GM19023 (cell line): ENCODE results near the gene RNU1-4.
"Not testable (repeated sequence)": the region's sequence is repeated elsewhere in the genome, so short reads cannot be mapped to it uniquely, and the experiment has no call there.

Experiments used
- ATAC-seq: cut with Tn5 transposase; IDR thresholded peaks from one replicate; pipeline ENCODE4 v1.9.1; 2021; ENCODE audit warnings: mild to moderate bottlenecking, moderate library complexity; ENCODE audit not compliant: unreplicated experiment

Gene RNU1-4

GRCh38 chr1:16740047-16740964 lies at the start of gene RNU1-4:
RNU1-4 (plus strand) TSS chr1:16740516.
- ATAC-seq: peak; percentile 91

GRCh38 chr1:16690971-16691682 lies 49.2 kb upstream of the RNU1-4 start:
- not testable (repeated sequence) for ATAC-seq

GRCh38 chr1:16692283-16692682 lies 48.0 kb upstream of the RNU1-4 start:
- ATAC-seq: not testable (repeated sequence)

- not testable (repeated sequence) for ATAC-seq
Measured at GRCh38 chr1:16692717-16693448, 47.4 kb upstream of the RNU1-4 start.

- ATAC-seq: not testable (repeated sequence)
Measured at GRCh38 chr1:16693449-16694307, 46.6 kb upstream of the RNU1-4 start.

- not testable (repeated sequence) for ATAC-seq
Measured at GRCh38 chr1:16694308-16694702, 46.0 kb upstream of the RNU1-4 start.

- not testable (repeated sequence) for ATAC-seq
Measured at GRCh38 chr1:16696507-16697150, 43.7 kb upstream of the RNU1-4 start.

GRCh38 chr1:16697152-16697551 lies 43.2 kb upstream of the RNU1-4 start:
- ATAC-seq: not testable (repeated sequence)

- ATAC-seq: not testable (repeated sequence)
Measured at GRCh38 chr1:16699440-16699839, 40.9 kb upstream of the RNU1-4 start.

GRCh38 chr1:16700138-16700895 lies 40.0 kb upstream of the RNU1-4 start:
- ATAC-seq: not testable (repeated sequence)

- not testable (repeated sequence) for ATAC-seq
Measured at GRCh38 chr1:16701189-16701588, 39.1 kb upstream of the RNU1-4 start.

- not testable (repeated sequence) for ATAC-seq
Measured at GRCh38 chr1:16702280-16702679, 38.0 kb upstream of the RNU1-4 start.

- ATAC-seq: not testable (repeated sequence)
Measured at GRCh38 chr1:16703141-16703540, 37.2 kb upstream of the RNU1-4 start.

- ATAC-seq: not testable (repeated sequence)
Measured at GRCh38 chr1:16703602-16704001, 36.7 kb upstream of the RNU1-4 start.

- ATAC-seq: not testable (repeated sequence)
Measured at GRCh38 chr1:16704076-16704475, 36.2 kb upstream of the RNU1-4 start.

GRCh38 chr1:16704502-16705100 lies 35.7 kb upstream of the RNU1-4 start:
- not testable (repeated sequence) for ATAC-seq

GRCh38 chr1:16706302-16706701 lies 34.0 kb upstream of the RNU1-4 start:
- not testable (repeated sequence) for ATAC-seq
